ENCODE data around the gene PANX2. TPM values are rescaled to one million over a fixed set of nuclear protein-coding genes. Genes with fewer than 3 reads are reported as not detected.

PANX2 gene
- total and polyA plus RNA-seq, 9 of the 15 experiments (the other 6 are each of a cell fraction or from before 2014, with no cell fraction given), result 0.01 to 3.9 (median 0.67) TPM; not detected in 1

GRCh38 chr22:50184902-50185374 lies 14.4 kb downstream of the PANX2 start:
- Histone ChIP-seq H4K20me1 (replicated peaks; ENCODE audit: control insufficient read depth, insufficient read depth, low read length) (peaks cover 5% of the 10 kb centered on the region; the same call in 1 of the 2 replicates), H3K4me2 (ENCODE audit: insufficient read depth, low read length) (peak overlapping the region; percentile 72; the same call in 1 of the 2 replicates), H3K27ac (ENCODE audit: extremely low read depth, low read depth, low read length) (peak overlapping the region; percentile 80), H2AFZ (ENCODE audit: low read depth, low read length) (0 out of 2 replicates have a peak overlapping the region, but pooled peaks have one; percentile 91), H3K4me1 (replicated peaks in 1 of 2; ENCODE audit: control insufficient read depth in 2 of 2, insufficient read depth in 2 of 2, low read length in 2 of 2) (peaks cover 10 to 77% of the 10 kb centered on the region in 2 experiments), H3K9me3 (replicated peaks; ENCODE audit: control insufficient read depth, insufficient read depth, low read depth, low read length) (no peaks in the 10 kb centered on the region), H3K27me3 (ENCODE audit: control insufficient read depth in 2 of 2, insufficient read depth in 2 of 2, low read length in 2 of 2) (no peaks in the 10 kb centered on the region), H3K36me3 (ENCODE audit: control insufficient read depth, insufficient read depth, low read length) (peaks cover 12% of the 10 kb centered on the region; the same call in 1 of the 3 replicates), H3K9ac (ENCODE audit: insufficient read depth in 1 of 2, low read depth in 2 of 2, low read length in 2 of 2) (peak overlapping the region; percentile 68 to 91; a peak in 3 of 4 replicates), H3K4me3 (peak overlapping the region; percentile 22; the same call in 1 of the 2 replicates), H3K79me2 (ENCODE audit: control insufficient read depth, insufficient read depth, low read length) (peaks cover 32% of the 10 kb centered on the region), H3K9me1 (ENCODE audit: control insufficient read depth, insufficient read depth, low read length) (no peaks in the 10 kb centered on the region)
- TF ChIP-seq XRCC5 (IDR thresholded peaks at IDR 0.05; ENCODE audit: low read depth, low read length) (no peak), POLR2G (IDR thresholded peaks at IDR 0.05; ENCODE audit: low read depth, low read length) (peak; percentile 14; the same call in 1 of the 2 replicates)
- no TSS peak for BruUV-seq (replicated peaks)
- CTCF ChIA-PET (ENCODE audit: low intra/inter-chr PET ratio), result no interaction called here
- DNase-seq (ENCODE audit: extremely low read depth in 1 of 4, low spot score in 3 of 4), result no peak
- 94% methylated on average over 13 of the region's 63 CpGs for WGBS (ENCODE audit: insufficient coverage, low coverage, missing lambda C conversion rate)
- FAIRE-seq, result no peak
- intact Hi-C loops (cut with micrococcal nuclease), result no loop called here
- POLR2A ChIA-PET, result interaction anchor here (1.1 to 1.6 kb wide), 2 partner anchors 10 to 14 kb away, joined by 4 to 7 read pairs; partner anchors contain the start of gene PANX2
- no peak for ATAC-seq
- in situ Hi-C loops (cut with MboI), result no loop called here

GRCh38 chr22:50185375-50186087 lies 15.0 kb downstream of the PANX2 start, which contains the start of gene TRABD:
Gene TRABD, plus strand, starts transcription at chr22:50185913. Its CDS starts 7,148 bp downstream, at chr22:50193061.
- H3K4me2 ChIP-seq (ENCODE audit: insufficient read depth, low read length), result peak within 1 kb of the TSS; percentile 74
- H3K9me1 ChIP-seq (ENCODE audit: control insufficient read depth, insufficient read depth, low read length), result no peaks in the 10 kb centered on the region
- peaks cover 13 to 77% of the 10 kb centered on the region in 2 experiments for H3K4me1 ChIP-seq (replicated peaks in 1 of 2; ENCODE audit: control insufficient read depth in 2 of 2, insufficient read depth in 2 of 2, low read length in 2 of 2)
- H4K20me1 ChIP-seq (replicated peaks; ENCODE audit: control insufficient read depth, insufficient read depth, low read length), result peaks cover 7% of the 10 kb centered on the region; the same call in 1 of the 2 replicates
- peak; percentile 83 for ATAC-seq
- FAIRE-seq, result no peak
- in situ Hi-C loops (cut with MboI), result no loop called here
- peaks cover 38% of the 10 kb centered on the region for H3K79me2 ChIP-seq (ENCODE audit: control insufficient read depth, insufficient read depth, low read length)
- peak within 1 kb of the TSS; percentile 69 to 95 for H3K9ac ChIP-seq (ENCODE audit: insufficient read depth in 1 of 2, low read depth in 2 of 2, low read length in 2 of 2)
- ChIA-PET POLR2A (no interaction called here), CTCF (ENCODE audit: low intra/inter-chr PET ratio) (no interaction called here)
- H3K27me3 ChIP-seq (ENCODE audit: control insufficient read depth in 2 of 2, insufficient read depth in 2 of 2, low read length in 2 of 2), result no peaks in the 10 kb centered on the region
- peak within 1 kb of the TSS; percentile 91 for H2AFZ ChIP-seq (ENCODE audit: low read depth, low read length)
- H3K4me3 ChIP-seq, result peak within 1 kb of the TSS; percentile 64
- peak within 1 kb of the TSS; percentile 80 for H3K27ac ChIP-seq (ENCODE audit: extremely low read depth, low read depth, low read length)
- 20% methylated on average over 1 of the region's 90 CpGs for WGBS (ENCODE audit: insufficient coverage, low coverage, missing lambda C conversion rate)
- peak; percentile 85 to 91 (median 88) for DNase-seq (ENCODE audit: extremely low read depth in 1 of 4, low spot score in 3 of 4)
- intact Hi-C loops (cut with micrococcal nuclease), result no loop called here
- peaks cover 12% of the 10 kb centered on the region; the same call in 1 of the 3 replicates for H3K36me3 ChIP-seq (ENCODE audit: control insufficient read depth, insufficient read depth, low read length)
- no peaks in the 10 kb centered on the region for H3K9me3 ChIP-seq (replicated peaks; ENCODE audit: control insufficient read depth, insufficient read depth, low read depth, low read length)
- BruUV-seq (replicated peaks), result no TSS peak
- peak; percentile 73 for TF ChIP-seq ZNF143 (CRISPR knock-in tag; IDR thresholded peaks at IDR 0.05)
- peak; percentile 48; a peak in 1 of 4 replicates for TF ChIP-seq MAZ (CRISPR knock-in tag; conservative IDR thresholded peaks at IDR 0.05 in 1 of 2, IDR thresholded peaks at IDR 0.05 in 1 of 2)
- TF ChIP-seq RBFOX2 (IDR thresholded peaks at IDR 0.05; ENCODE audit: low read depth, low read length), result peak; percentile 26; the same call in 1 of the 2 replicates
- peak in 1 of 2 experiments; percentile 82; a peak in 2 of 4 replicates for TF ChIP-seq ZNF639 (CRISPR knock-in tag; conservative IDR thresholded peaks at IDR 0.05 in 1 of 2, IDR thresholded peaks at IDR 0.05 in 1 of 2)
- TF ChIP-seq EGR1 (conservative IDR thresholded peaks at IDR 0.05), result 0 out of 2 replicates have a peak, but pooled peaks have one; percentile 14
- TF ChIP-seq HDAC8 (tag; IDR thresholded peaks at IDR 0.05), result no peak
- no peak for TF ChIP-seq ZNF140 (CRISPR knock-in tag; IDR thresholded peaks at IDR 0.05)
- TF ChIP-seq NR1H2 (CRISPR knock-in tag; IDR thresholded peaks at IDR 0.05), result no peak
- TF ChIP-seq SMARCA4 (IDR thresholded peaks at IDR 0.05), result no peak
- peak; percentile 4; the same call in 1 of the 2 replicates for TF ChIP-seq PHF8 (IDR thresholded peaks at IDR 0.05; ENCODE audit: borderline replicate concordance, low read length)
- peak; percentile 95 for TF ChIP-seq ADNP (tag; IDR thresholded peaks at IDR 0.05)
